ENCODE data around the gene CAMK2A. TPM values are rescaled to one million over a fixed set of nuclear protein-coding genes. Genes with fewer than 3 reads are reported as not detected.

Gene CAMK2A
- total RNA-seq, 4 donors from 2014 or later: 0.20 to 2.4 (median 1.3) TPM

DNA sequence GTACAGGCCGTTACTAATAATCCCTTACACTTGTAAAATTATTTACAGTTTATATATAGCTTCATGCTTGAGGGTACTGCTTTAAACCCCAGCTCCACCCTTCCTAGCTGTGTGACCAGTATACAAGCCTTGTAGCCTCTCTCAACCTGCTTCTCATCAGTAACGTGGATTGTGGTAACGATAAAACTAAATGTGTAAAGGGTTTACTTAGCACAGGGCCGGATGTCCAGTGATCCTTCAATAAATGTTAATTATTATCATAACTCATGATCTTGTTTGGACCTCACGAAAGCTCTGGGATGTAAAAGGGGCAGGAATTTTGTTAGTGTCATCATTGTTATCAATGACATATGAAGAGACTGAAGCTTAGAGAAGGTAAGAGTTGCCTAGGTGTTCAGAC is 20.7 kb upstream of the CAMK2A start:
- H3K9me3 ChIP-seq: no peaks in the 10 kb centered on the region
- 77 to 81% methylated on average over 5 of the region's 5 CpGs for WGBS, 2 donors
- TF ChIP-seq, protein P1, sequence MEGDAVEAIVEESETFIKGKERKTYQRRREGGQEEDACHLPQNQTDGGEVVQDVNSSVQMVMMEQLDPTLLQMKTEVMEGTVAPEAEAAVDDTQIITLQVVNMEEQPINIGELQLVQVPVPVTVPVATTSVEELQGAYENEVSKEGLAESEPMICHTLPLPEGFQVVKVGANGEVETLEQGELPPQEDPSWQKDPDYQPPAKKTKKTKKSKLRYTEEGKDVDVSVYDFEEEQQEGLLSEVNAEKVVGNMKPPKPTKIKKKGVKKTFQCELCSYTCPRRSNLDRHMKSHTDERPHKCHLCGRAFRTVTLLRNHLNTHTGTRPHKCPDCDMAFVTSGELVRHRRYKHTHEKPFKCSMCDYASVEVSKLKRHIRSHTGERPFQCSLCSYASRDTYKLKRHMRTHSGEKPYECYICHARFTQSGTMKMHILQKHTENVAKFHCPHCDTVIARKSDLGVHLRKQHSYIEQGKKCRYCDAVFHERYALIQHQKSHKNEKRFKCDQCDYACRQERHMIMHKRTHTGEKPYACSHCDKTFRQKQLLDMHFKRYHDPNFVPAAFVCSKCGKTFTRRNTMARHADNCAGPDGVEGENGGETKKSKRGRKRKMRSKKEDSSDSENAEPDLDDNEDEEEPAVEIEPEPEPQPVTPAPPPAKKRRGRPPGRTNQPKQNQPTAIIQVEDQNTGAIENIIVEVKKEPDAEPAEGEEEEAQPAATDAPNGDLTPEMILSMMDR (IDR thresholded peaks at IDR 0.05): no peak
- TF ChIP-seq EP300 (IDR thresholded peaks at IDR 0.05): no peak
- TF ChIP-seq POLR2A (IDR thresholded peaks at IDR 0.05): no peak
- peaks cover 0 to 41% (median 5%) of the 10 kb centered on the region in 4 donors for H3K4me1 ChIP-seq
- no peak for DNase-seq (ENCODE audit: low spot score in 2 of 2)
- H3K27ac ChIP-seq: peak overlapping the region in 1 of 4 donors; percentile 69
- H3K4me3 ChIP-seq: no peak overlapping the region
- no peaks in the 10 kb centered on the region for H3K27me3 ChIP-seq
- no peaks in the 10 kb centered on the region for H3K36me3 ChIP-seq

DNA sequence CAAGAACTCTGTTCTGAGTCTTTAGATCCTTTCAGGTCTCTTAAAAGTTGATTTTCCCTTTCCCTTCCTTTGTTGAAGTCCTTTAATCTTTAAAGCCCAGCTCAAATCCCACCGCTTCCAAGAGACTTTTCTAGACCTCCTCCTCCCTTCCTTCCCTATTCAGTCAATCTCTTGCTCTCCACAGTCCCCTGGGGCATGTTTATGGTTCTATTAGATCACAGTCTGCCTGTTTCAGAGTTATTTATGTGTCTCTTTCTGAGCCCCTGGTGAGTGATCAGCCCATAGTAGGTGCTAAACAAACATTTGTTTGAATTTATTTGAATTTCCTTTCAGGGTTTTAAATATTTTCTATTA is 20.3 kb upstream of the CAMK2A start:
- no peak for DNase-seq (ENCODE audit: low spot score in 2 of 2)
- Histone ChIP-seq H3K9me3 (no peaks in the 10 kb centered on the region), H3K27ac (peak overlapping the region in 3 of 4 donors; percentile 18 to 75 (median 69)), H3K36me3 (no peaks in the 10 kb centered on the region), H3K4me3 (no peak overlapping the region), H3K4me1 (peaks cover 0 to 41% (median 5%) of the 10 kb centered on the region in 4 donors), H3K27me3 (no peaks in the 10 kb centered on the region)
- 82 to 86% methylated on average over 1 of the region's 1 CpG for WGBS, 2 donors
- TF ChIP-seq, protein P1 (IDR thresholded peaks at IDR 0.05): no peak

DNA sequence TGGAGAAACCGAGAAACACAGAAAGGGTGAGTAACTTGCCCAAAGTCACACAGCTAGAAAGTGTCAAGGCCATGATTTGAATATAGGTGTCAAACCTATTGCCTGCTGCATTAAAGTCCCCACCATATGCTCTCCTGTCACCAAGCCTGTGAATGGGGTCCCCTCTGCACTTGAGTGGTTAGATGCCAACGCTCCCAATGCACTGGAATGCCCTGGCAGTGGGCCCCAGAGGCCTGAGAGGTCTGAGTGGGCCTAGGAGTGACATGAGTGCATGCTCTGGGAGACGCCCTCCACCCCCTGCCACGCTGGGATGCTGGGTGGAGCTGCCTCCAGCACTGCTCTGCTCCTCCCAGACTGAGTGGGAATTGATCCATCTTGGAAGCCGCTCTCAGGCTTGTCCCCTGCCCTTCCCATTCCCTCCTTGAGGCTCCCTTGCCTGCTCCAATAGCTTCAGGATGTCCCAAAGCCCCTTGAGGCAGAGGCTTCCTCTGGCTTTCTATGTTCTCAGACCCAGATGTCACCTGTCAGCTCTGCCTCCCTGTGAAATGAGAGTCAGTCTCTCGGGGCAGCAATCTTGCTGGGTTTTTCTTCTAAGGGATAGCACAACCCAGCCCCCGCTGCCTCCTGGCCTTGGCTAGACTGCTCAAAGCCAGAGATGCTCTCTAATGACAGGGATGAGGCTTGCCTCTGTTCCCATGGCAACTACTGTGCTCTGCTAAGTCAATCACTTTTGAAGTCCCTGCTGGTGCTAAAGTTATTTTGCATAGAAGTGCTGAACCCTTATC is 19.7 kb upstream of the CAMK2A start:
- H3K36me3 ChIP-seq: no peaks in the 10 kb centered on the region
- H3K4me1 ChIP-seq: peaks cover 0 to 41% (median 5%) of the 10 kb centered on the region in 4 donors
- 60 to 74% methylated on average over 4 to 7 of the region's 7 CpGs for WGBS, 2 donors
- no peak for TF ChIP-seq EP300 (IDR thresholded peaks at IDR 0.05)
- TF ChIP-seq, protein P1 (IDR thresholded peaks at IDR 0.05): no peak
- TF ChIP-seq POLR2A (IDR thresholded peaks at IDR 0.05): no peak
- H3K4me3 ChIP-seq: no peak overlapping the region
- peak overlapping the region in 3 of 4 donors; percentile 18 to 75 (median 69) for H3K27ac ChIP-seq
- H3K9me3 ChIP-seq: no peaks in the 10 kb centered on the region
- no peaks in the 10 kb centered on the region for H3K27me3 ChIP-seq
- DNase-seq (ENCODE audit: low spot score in 2 of 2): no peak

- Histone ChIP-seq H3K9me3 (no peaks in the 10 kb centered on the region), H3K4me1 (peaks cover 0 to 55% (median 10%) of the 10 kb centered on the region in 4 donors), H3K27me3 (peaks cover 0 to 3% of the 10 kb centered on the region in 2 donors), H3K4me3 (no peak overlapping the region), H3K27ac (peak overlapping the region in 3 of 4 donors; percentile 30 to 75 (median 69)), H3K36me3 (no peaks in the 10 kb centered on the region)
- WGBS, 2 donors: 42 to 53% methylated on average over 11 of the region's 11 CpGs
- TF ChIP-seq EP300 (IDR thresholded peaks at IDR 0.05) (no peak), POLR2A (IDR thresholded peaks at IDR 0.05) (no peak)
- TF ChIP-seq, protein P1 (IDR thresholded peaks at IDR 0.05): no peak
- no peak for DNase-seq (ENCODE audit: low spot score in 2 of 2)
Observed at GRCh38 chr5:150307617-150308426, 18.2 kb upstream of the CAMK2A start.

GRCh38 chr5:150306775-150307174 is 17.2 kb upstream of the CAMK2A start:
- DNase-seq (ENCODE audit: low spot score in 2 of 2): no peak
- H3K4me3 ChIP-seq: no peak overlapping the region
- H3K36me3 ChIP-seq: no peaks in the 10 kb centered on the region
- no peaks in the 10 kb centered on the region for H3K9me3 ChIP-seq
- H3K27ac ChIP-seq: peak overlapping the region in 2 of 4 donors; percentile 69 to 75
- WGBS, 2 donors: 77 to 78% methylated on average over 4 of the region's 4 CpGs
- H3K27me3 ChIP-seq: peaks cover 0 to 6% of the 10 kb centered on the region in 2 donors
- H3K4me1 ChIP-seq: peaks cover 0 to 66% (median 17%) of the 10 kb centered on the region in 4 donors
- no peak for TF ChIP-seq POLR2A (IDR thresholded peaks at IDR 0.05)
- TF ChIP-seq, protein P1 (IDR thresholded peaks at IDR 0.05): no peak
- no peak for TF ChIP-seq EP300 (IDR thresholded peaks at IDR 0.05)

Measured in tibial nerve (tissue), 4 donors.